Right atrium auricular region (tissue), 2 donors: ENCODE results near the gene PCDH9. TPM values are rescaled to one million over a fixed set of nuclear protein-coding genes. Genes with fewer than 3 reads are reported as not detected.
"Not testable (repeated sequence)": the region's sequence is repeated elsewhere in the genome, so short reads cannot be mapped to it uniquely, and the experiment has no call there.

Experiments used
- DNase-seq: peaks from one replicate; pipeline ENCODE4 v3.0.0-alpha.2; 2019; ENCODE audit warnings: low spot score
- H3K27ac ChIP-seq, 2 donors: fragments of 200-600 bp; sonication (generic); 1 replicate in 1 of 2; 2 replicates in 1 of 2; pipeline ENCODE4 v1.5.1; 2016 to 2019
- H3K27me3 ChIP-seq, 2 donors: fragments of 200-600 bp; sonication (generic); one replicate each; pipeline versions ENCODE4 v1.5.1 to v1.6.0; 2017 to 2019
- H3K36me3 ChIP-seq: fragments of 200-600 bp; sonication (generic); one replicate; pipeline ENCODE4 v1.5.1; 2016
- H3K4me1 ChIP-seq, 2 donors: fragments of 200-600 bp; sonication (generic); one replicate each; pipeline versions ENCODE4 v1.5.1 to v1.6.0; 2017 to 2019
- H3K4me3 ChIP-seq, 2 donors: fragments of 200-600 bp; sonication (generic); 1 replicate in 1 of 2; 2 replicates in 1 of 2; pipeline ENCODE4 v1.5.1; 2017 to 2019; ENCODE audit warnings: mild to moderate bottlenecking in 1 of 2, moderate library complexity in 1 of 2
- H3K9me3 ChIP-seq, 2 donors: fragments of 200-600 bp; sonication (generic); one replicate each; pipeline ENCODE4 v1.5.1; 2019
- total RNA-seq, 2 donors: library from RNA; depleted of rRNA; stranded (reverse); fragments of >200 nt; gene quantifications; one replicate each; pipeline ENCODE4 v1.1.0, GENCODE V29; 2016
- TF ChIP-seq, protein P1 (sequence below), 2 donors: fragments of 200-600 bp; sonication (generic); IDR thresholded peaks; one replicate each; pipeline ENCODE4 v1.5.1; 2019; ENCODE audit warnings: antibody characterized with exemption in 2 of 2

PCDH9 gene
- total RNA-seq, 2 donors from 2014 or later, result 19.4 to 28.7 TPM

GRCh38 chr13:66627512-66627911 lies 602.6 kb downstream of the PCDH9 start:
- Histone ChIP-seq H3K27ac (no peak overlapping the region), H3K36me3 (no peaks in the 10 kb centered on the region), H3K4me1 (no peaks in the 10 kb centered on the region), H3K9me3 (no peaks in the 10 kb centered on the region), H3K27me3 (no peaks in the 10 kb centered on the region), H3K4me3 (no peak overlapping the region)
- DNase-seq, result no peak
- TF ChIP-seq, protein P1, sequence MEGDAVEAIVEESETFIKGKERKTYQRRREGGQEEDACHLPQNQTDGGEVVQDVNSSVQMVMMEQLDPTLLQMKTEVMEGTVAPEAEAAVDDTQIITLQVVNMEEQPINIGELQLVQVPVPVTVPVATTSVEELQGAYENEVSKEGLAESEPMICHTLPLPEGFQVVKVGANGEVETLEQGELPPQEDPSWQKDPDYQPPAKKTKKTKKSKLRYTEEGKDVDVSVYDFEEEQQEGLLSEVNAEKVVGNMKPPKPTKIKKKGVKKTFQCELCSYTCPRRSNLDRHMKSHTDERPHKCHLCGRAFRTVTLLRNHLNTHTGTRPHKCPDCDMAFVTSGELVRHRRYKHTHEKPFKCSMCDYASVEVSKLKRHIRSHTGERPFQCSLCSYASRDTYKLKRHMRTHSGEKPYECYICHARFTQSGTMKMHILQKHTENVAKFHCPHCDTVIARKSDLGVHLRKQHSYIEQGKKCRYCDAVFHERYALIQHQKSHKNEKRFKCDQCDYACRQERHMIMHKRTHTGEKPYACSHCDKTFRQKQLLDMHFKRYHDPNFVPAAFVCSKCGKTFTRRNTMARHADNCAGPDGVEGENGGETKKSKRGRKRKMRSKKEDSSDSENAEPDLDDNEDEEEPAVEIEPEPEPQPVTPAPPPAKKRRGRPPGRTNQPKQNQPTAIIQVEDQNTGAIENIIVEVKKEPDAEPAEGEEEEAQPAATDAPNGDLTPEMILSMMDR (IDR thresholded peaks at IDR 0.05), result no peak

- Histone ChIP-seq H3K4me3 (no peak overlapping the region), H3K4me1 (no peaks in the 10 kb centered on the region), H3K36me3 (no peaks in the 10 kb centered on the region), H3K27me3 (no peaks in the 10 kb centered on the region), H3K27ac (peak overlapping the region in 1 of 2 donors; percentile 28), H3K9me3 (no peaks in the 10 kb centered on the region)
- DNase-seq, result no peak
- TF ChIP-seq, protein P1 (IDR thresholded peaks at IDR 0.05), result no peak
Measured at GRCh38 chr13:66624302-66624701, 605.8 kb downstream of the PCDH9 start.

DNA sequence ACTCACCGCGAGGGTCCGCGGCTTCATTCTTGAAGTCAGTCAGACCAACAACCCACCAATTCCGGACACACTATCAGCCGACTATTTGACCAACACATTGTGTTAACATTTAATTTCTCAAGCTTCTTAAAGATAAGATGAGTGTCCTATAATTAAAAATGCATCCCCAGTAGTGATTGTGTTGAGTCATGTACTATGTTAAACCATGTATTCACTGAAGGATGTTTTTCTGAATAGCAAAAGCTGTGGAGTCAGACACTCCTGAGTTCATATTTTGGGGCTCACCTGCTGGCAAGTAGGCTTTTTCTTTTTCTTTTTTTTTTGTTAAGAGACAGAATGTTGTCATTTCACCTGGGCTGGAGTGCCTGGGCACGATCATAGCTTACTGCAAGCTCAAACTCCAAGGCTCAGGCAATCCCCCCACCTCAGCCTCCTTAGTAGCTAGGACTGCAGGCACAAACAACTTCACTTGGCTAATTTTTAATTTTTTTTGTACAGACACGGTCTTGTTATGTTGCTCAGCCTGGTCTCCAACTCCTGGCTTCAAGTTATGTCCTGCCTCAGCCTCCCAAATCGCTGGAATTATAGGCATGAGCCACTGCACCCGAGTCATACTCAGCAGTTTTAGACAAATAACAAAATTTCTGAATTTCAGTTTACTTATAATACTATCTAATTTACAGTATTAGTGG lies 606.9 kb downstream of the PCDH9 start:
- no peak overlapping the region for H3K4me3 ChIP-seq
- no peaks in the 10 kb centered on the region for H3K27me3 ChIP-seq
- TF ChIP-seq, protein P1 (IDR thresholded peaks at IDR 0.05), result no peak
- no peaks in the 10 kb centered on the region for H3K9me3 ChIP-seq
- DNase-seq, result no peak
- peak overlapping the region in 1 of 2 donors; percentile 28 for H3K27ac ChIP-seq
- H3K4me1 ChIP-seq, result no peaks in the 10 kb centered on the region
- H3K36me3 ChIP-seq, result no peaks in the 10 kb centered on the region

GRCh38 chr13:66621906-66622447 lies 608.2 kb downstream of the PCDH9 start:
- H3K4me1 ChIP-seq, H3K36me3 ChIP-seq, H3K4me3 ChIP-seq, DNase-seq, H3K27me3 ChIP-seq, H3K27ac ChIP-seq, H3K9me3 ChIP-seq: not testable (repeated sequence)

DNA sequence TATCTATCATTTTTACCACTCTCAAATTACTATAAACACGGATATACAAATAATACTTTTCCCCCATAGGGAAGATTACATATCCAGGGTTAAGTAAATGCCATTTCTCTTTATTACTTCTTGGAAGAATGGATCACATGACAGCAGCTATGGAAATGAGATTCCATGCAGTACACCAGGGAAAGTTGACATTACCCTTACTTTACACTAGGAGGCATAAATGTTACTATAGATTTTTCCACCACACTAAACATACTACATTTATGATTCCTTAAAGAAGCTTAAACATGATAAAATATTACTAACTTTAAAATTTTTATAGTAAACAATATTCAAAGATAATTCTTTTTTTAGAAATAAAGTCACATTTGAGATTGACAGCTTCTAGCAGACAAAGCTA lies 611.4 kb downstream of the PCDH9 start:
- no peaks in the 10 kb centered on the region for H3K4me1 ChIP-seq
- TF ChIP-seq, protein P1 (IDR thresholded peaks at IDR 0.05), result peak in 1 of 2 donors; percentile 42
- no peak overlapping the region for H3K27ac ChIP-seq
- DNase-seq, result no peak
- no peaks in the 10 kb centered on the region for H3K36me3 ChIP-seq
- H3K9me3 ChIP-seq, result no peaks in the 10 kb centered on the region
- no peaks in the 10 kb centered on the region for H3K27me3 ChIP-seq
- no peak overlapping the region for H3K4me3 ChIP-seq

DNA sequence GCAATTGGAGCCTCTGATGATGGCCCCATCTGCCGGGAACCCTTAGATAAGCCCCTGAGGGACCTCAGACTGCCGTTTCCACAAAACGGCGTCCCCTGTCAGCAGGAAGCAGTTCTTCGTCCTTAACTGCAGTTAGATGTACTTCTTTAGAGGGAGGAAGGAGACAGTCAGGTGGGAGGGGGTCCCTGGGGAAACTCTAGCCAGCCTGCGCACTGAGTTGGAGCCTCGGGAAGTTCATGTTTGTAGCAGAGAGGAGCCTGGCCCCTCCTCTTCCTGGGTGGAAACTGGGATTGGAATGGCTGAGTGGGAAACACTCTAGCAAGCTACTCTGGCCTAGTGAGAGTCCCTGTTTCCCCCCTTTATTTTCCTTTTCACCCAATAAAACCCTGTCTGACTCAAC lies 612.4 kb downstream of the PCDH9 start:
- Histone ChIP-seq H3K27ac (no peak overlapping the region), H3K4me1 (no peaks in the 10 kb centered on the region), H3K4me3 (no peak overlapping the region), H3K9me3 (no peaks in the 10 kb centered on the region), H3K27me3 (no peaks in the 10 kb centered on the region), H3K36me3 (no peaks in the 10 kb centered on the region)
- DNase-seq, result no peak
- TF ChIP-seq, protein P1 (IDR thresholded peaks at IDR 0.05), result no peak
